GM12891 (cell line): ENCODE data around the gene E2F2.
"Not testable (repeated sequence)": the region's sequence is repeated elsewhere in the genome, so short reads cannot be mapped to it uniquely, and the experiment has no call there.

Experiments used
- DNase-seq: peaks from one replicate; pipeline ENCODE4 v3.0.0; 2011; ENCODE audit warnings: low spot score; ENCODE audit not compliant: insufficient read length
- FAIRE-seq: peaks from 2 replicates; lab custom pipeline; 2011; peaks lifted over from hg19 to GRCh38; lab: Jason Lieb, UNC
- PAX5 ChIP-seq: IDR thresholded peaks from 2 replicates; pipeline ENCODE4 v1.6.1; 2011; ENCODE audit warnings: low read length, moderate library complexity, mild to moderate bottlenecking; ENCODE audit not compliant: insufficient read depth, severe bottlenecking
- POLR2A ChIP-seq: IDR thresholded peaks from 2 replicates; pipeline ENCODE4 v1.6.1; 2011; ENCODE audit warnings: low read depth, low read length, control low read depth
- POLR2AphosphoS5 ChIP-seq: IDR thresholded peaks from 2 replicates; pipeline ENCODE4 v1.6.1; 2011; ENCODE audit warnings: low read depth, low read length, control low read depth
- POU2F2 ChIP-seq: IDR thresholded peaks from 2 replicates; pipeline ENCODE4 v1.6.1; 2011; ENCODE audit warnings: low read depth, mild to moderate bottlenecking, control low read depth, low read length, moderate library complexity
- SPI1 ChIP-seq: IDR thresholded peaks from 2 replicates; pipeline ENCODE4 v1.6.1; 2011; ENCODE audit warnings: low read depth, low read length, control low read depth
- TAF1 ChIP-seq: IDR thresholded peaks from 2 replicates; pipeline ENCODE4 v1.6.1; 2011; ENCODE audit warnings: low read depth, low read length, control low read depth

Gene E2F2

GRCh38 chr1:23506376-23507107 is 24.5 kb downstream of the E2F2 start:
- FAIRE-seq (no peak), DNase-seq (no peak)
- TF ChIP-seq PAX5 (no peak), POU2F2 (no peak)

GRCh38 chr1:23505851-23506250 is 25.2 kb downstream of the E2F2 start:
- FAIRE-seq: no peak
- no peak for TF ChIP-seq POLR2AphosphoS5
- no peak for TF ChIP-seq POLR2A
- TF ChIP-seq POU2F2: no peak
- no peak for TF ChIP-seq TAF1
- TF ChIP-seq PAX5: no peak
- TF ChIP-seq SPI1: no peak

GRCh38 chr1:23504156-23504555 is 26.9 kb downstream of the E2F2 start:
- not testable (repeated sequence) for FAIRE-seq, DNase-seq

More at GRCh38 chr1:23505851-23506250, 25.2 kb downstream of the E2F2 start:
- no peak for DNase-seq

GRCh38 chr1:23502951-23503350 is 28.1 kb downstream of the E2F2 start:
- TF ChIP-seq SPI1: no peak
- no peak for TF ChIP-seq POU2F2
- FAIRE-seq (no peak), DNase-seq (no peak)

GRCh38 chr1:23500466-23500865 is 30.6 kb downstream of the E2F2 start:
- no peak for DNase-seq
- no peak for FAIRE-seq
- TF ChIP-seq SPI1 (no peak), POLR2A (no peak), POLR2AphosphoS5 (no peak), TAF1 (no peak), PAX5 (no peak), POU2F2 (no peak)

GRCh38 chr1:23497777-23498439 is 33.1 kb downstream of the E2F2 start:
- TF ChIP-seq POU2F2 (no peak), SPI1 (no peak), POLR2AphosphoS5 (no peak), TAF1 (no peak), POLR2A (no peak)
- FAIRE-seq: no peak
- no peak for DNase-seq

GRCh38 chr1:23496490-23497181 is 34.4 kb downstream of the E2F2 start:
- TF ChIP-seq SPI1 (no peak), POLR2AphosphoS5 (no peak), PAX5 (no peak), POU2F2 (no peak), TAF1 (no peak), POLR2A (no peak)
- FAIRE-seq: no peak
- DNase-seq: no peak

GRCh38 chr1:23494836-23495235 is 36.2 kb downstream of the E2F2 start:
- FAIRE-seq, DNase-seq: not testable (repeated sequence)

- not testable (repeated sequence) for DNase-seq, FAIRE-seq
Observed at GRCh38 chr1:23492776-23493175, 38.3 kb downstream of the E2F2 start.

GRCh38 chr1:23492132-23492720 is 38.8 kb downstream of the E2F2 start:
- no peak for TF ChIP-seq POU2F2
- TF ChIP-seq TAF1: no peak
- TF ChIP-seq SPI1: no peak
- no peak for TF ChIP-seq PAX5
- no peak for TF ChIP-seq POLR2A
- no peak for TF ChIP-seq POLR2AphosphoS5
- FAIRE-seq: no peak
- DNase-seq: no peak

GRCh38 chr1:23489842-23490241 is 41.2 kb downstream of the E2F2 start:
- FAIRE-seq (no peak), DNase-seq (no peak)
- TF ChIP-seq POLR2A (no peak), POU2F2 (no peak), PAX5 (no peak), TAF1 (no peak), SPI1 (no peak), POLR2AphosphoS5 (no peak)
